ENCODE data around the gene PDCD7. TPM values are rescaled to one million over a fixed set of nuclear protein-coding genes. Genes with fewer than 3 reads are reported as not detected.

PDCD7 gene
- total RNA-seq, 1 experiment from 2014 or later: 19.7 TPM

DNA sequence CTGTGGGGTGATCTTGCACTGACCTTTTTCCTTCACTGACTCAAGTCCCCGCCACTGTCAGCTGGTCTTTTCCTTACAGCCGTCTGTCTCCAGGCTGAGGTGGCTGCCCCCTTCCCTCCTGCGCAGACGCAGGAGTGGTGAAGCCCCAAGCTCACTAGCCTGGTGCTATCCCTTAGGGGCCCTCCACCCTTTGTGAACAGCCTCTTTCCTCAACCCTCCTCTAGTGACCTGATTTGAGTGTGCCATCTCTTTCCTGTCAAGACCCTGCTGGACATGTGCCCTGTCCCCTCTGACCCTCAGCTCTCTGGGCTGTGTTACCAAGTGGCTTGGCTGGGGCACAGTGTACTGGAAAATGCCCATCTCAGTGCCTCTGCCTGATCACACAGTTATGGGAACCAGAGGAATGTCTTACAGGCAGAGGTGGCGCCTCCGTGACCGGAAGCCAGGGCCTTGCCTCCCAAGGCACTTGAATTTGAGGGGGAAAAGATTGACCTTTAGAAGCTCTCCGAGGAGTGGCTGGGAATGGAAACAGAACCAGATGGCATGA lies 48.3 kb downstream of the PDCD7 start:
- CTCF ChIA-PET: no interaction called here
- in situ Hi-C loops (cut with HindIII; ENCODE audit: low pct_unique_long_range_greater_than_20kb, low sequenced_read_pairs): no loop called here

DNA sequence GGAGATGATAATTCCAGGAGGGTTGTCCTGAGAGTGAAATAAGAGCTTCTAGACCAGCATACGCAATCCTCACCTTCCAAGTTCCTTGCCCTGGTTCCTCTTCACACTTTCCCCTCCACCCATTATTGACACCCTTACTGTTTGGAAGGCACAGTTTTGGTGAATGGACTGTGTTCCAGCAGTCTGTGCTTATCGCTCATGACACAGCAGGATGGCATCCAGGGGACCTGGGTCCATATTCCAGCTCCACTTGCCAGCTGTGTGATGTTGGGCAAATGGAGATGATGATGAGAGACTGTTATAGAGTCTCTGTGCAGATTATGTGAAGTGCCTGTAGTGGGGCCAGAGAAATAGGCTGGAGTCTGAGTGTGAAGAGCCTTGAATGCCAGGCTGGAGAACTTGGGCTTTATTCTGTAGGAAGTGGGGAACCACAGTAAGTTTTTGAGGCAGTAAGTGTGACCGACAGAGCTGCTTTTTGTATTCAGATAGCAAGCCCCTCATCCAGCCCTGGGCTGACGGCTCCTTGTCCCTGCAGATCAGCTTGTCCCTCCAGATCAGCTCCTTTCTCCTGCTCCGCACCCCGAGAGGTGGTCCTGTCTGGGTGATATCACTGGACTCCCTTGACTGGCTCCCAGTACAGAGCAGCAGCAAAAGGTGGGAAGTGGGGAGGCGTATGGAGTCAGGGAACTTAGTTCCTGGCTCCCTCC lies 49.0 kb downstream of the PDCD7 start:
- intact Hi-C loops (cut with micrococcal nuclease; ENCODE audit: unreplicated experiment): no loop called here
- BruUV-seq (replicated peaks): no TSS peak
- Histone ChIP-seq H3K4me3 (ENCODE audit: low read depth in 2 of 2, low read length in 2 of 2) (no peak overlapping the region), H3K9me3 (ENCODE audit: control insufficient read depth, insufficient read depth, low read depth, low read length) (no peaks in the 10 kb centered on the region), H3K27ac (ENCODE audit: low read length) (no peak overlapping the region), H3K27me3 (ENCODE audit: control insufficient read depth, insufficient read depth, low read length) (no peaks in the 10 kb centered on the region; the same call in 1 of the 2 replicates), H3K4me1 (ENCODE audit: control insufficient read depth, insufficient read depth, low read length) (peaks cover 13% of the 10 kb centered on the region), H3K36me3 (ENCODE audit: control insufficient read depth, insufficient read depth, low read length) (no peaks in the 10 kb centered on the region)
- ATAC-seq (no peak), DNase-seq (ENCODE audit: low read depth, low spot score) (no peak)
- TF ChIP-seq, protein P1, sequence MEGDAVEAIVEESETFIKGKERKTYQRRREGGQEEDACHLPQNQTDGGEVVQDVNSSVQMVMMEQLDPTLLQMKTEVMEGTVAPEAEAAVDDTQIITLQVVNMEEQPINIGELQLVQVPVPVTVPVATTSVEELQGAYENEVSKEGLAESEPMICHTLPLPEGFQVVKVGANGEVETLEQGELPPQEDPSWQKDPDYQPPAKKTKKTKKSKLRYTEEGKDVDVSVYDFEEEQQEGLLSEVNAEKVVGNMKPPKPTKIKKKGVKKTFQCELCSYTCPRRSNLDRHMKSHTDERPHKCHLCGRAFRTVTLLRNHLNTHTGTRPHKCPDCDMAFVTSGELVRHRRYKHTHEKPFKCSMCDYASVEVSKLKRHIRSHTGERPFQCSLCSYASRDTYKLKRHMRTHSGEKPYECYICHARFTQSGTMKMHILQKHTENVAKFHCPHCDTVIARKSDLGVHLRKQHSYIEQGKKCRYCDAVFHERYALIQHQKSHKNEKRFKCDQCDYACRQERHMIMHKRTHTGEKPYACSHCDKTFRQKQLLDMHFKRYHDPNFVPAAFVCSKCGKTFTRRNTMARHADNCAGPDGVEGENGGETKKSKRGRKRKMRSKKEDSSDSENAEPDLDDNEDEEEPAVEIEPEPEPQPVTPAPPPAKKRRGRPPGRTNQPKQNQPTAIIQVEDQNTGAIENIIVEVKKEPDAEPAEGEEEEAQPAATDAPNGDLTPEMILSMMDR (IDR thresholded peaks at IDR 0.05): no peak
- no peak for TF ChIP-seq SIN3A (IDR thresholded peaks at IDR 0.05; ENCODE audit: borderline replicate concordance, insufficient read depth, low read depth, low read length)
- TF ChIP-seq, protein P2, sequence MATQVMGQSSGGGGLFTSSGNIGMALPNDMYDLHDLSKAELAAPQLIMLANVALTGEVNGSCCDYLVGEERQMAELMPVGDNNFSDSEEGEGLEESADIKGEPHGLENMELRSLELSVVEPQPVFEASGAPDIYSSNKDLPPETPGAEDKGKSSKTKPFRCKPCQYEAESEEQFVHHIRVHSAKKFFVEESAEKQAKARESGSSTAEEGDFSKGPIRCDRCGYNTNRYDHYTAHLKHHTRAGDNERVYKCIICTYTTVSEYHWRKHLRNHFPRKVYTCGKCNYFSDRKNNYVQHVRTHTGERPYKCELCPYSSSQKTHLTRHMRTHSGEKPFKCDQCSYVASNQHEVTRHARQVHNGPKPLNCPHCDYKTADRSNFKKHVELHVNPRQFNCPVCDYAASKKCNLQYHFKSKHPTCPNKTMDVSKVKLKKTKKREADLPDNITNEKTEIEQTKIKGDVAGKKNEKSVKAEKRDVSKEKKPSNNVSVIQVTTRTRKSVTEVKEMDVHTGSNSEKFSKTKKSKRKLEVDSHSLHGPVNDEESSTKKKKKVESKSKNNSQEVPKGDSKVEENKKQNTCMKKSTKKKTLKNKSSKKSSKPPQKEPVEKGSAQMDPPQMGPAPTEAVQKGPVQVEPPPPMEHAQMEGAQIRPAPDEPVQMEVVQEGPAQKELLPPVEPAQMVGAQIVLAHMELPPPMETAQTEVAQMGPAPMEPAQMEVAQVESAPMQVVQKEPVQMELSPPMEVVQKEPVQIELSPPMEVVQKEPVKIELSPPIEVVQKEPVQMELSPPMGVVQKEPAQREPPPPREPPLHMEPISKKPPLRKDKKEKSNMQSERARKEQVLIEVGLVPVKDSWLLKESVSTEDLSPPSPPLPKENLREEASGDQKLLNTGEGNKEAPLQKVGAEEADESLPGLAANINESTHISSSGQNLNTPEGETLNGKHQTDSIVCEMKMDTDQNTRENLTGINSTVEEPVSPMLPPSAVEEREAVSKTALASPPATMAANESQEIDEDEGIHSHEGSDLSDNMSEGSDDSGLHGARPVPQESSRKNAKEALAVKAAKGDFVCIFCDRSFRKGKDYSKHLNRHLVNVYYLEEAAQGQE (IDR thresholded peaks at IDR 0.05; ENCODE audit: insufficient read depth in 1 of 2, low read depth in 2 of 2, low read length in 1 of 2): no peak
- TF ChIP-seq POLR2AphosphoS5 (IDR thresholded peaks at IDR 0.05; ENCODE audit: low read depth, low read length): no peak
- no peak for TF ChIP-seq TCF7L2 (IDR thresholded peaks at IDR 0.05; ENCODE audit: low read depth, low read length)
- CTCF ChIA-PET: interaction anchor here (0.8 kb wide), 1 partner anchor 19 kb away, joined by 3 read pairs; no protein-coding TSS in a partner anchor
- in situ Hi-C loops (cut with HindIII; ENCODE audit: low pct_unique_long_range_greater_than_20kb, low sequenced_read_pairs): no loop called here
- POLR2A ChIA-PET: no interaction called here

More for the DNA sequence above, 48.3 kb downstream of the PDCD7 start:
- DNase-seq (ENCODE audit: low read depth, low spot score) (no peak), ATAC-seq (no peak)
- no peaks in the 10 kb centered on the region for H3K9me3 ChIP-seq (ENCODE audit: control insufficient read depth, insufficient read depth, low read depth, low read length)
- no peaks in the 10 kb centered on the region; the same call in 1 of the 2 replicates for H3K27me3 ChIP-seq (ENCODE audit: control insufficient read depth, insufficient read depth, low read length)
- peaks cover 13% of the 10 kb centered on the region for H3K4me1 ChIP-seq (ENCODE audit: control insufficient read depth, insufficient read depth, low read length)
- no peaks in the 10 kb centered on the region for H3K36me3 ChIP-seq (ENCODE audit: control insufficient read depth, insufficient read depth, low read length)
- no peak overlapping the region for H3K27ac ChIP-seq (ENCODE audit: low read length)
- POLR2A ChIA-PET: interaction anchor here (0.5 kb wide), 1 partner anchor 359 kb away, joined by 5 read pairs; no protein-coding TSS in a partner anchor
- intact Hi-C loops (cut with micrococcal nuclease; ENCODE audit: unreplicated experiment): no loop called here
- no peak overlapping the region for H3K4me3 ChIP-seq (ENCODE audit: low read depth in 2 of 2, low read length in 2 of 2)
- TF ChIP-seq POLR2AphosphoS5 (IDR thresholded peaks at IDR 0.05; ENCODE audit: low read depth, low read length): no peak
- TF ChIP-seq, protein P2 (IDR thresholded peaks at IDR 0.05; ENCODE audit: insufficient read depth in 1 of 2, low read depth in 2 of 2, low read length in 1 of 2): no peak
- TF ChIP-seq, protein P1 (IDR thresholded peaks at IDR 0.05): no peak
- TF ChIP-seq SIN3A (IDR thresholded peaks at IDR 0.05; ENCODE audit: borderline replicate concordance, insufficient read depth, low read depth, low read length): no peak
- TF ChIP-seq TCF7L2 (IDR thresholded peaks at IDR 0.05; ENCODE audit: low read depth, low read length): no peak
- BruUV-seq (replicated peaks): no TSS peak

Data from Panc1 (cell line).